Measurements from ENCODE around the gene PSMB7.

The PSMB7 gene

DNA sequence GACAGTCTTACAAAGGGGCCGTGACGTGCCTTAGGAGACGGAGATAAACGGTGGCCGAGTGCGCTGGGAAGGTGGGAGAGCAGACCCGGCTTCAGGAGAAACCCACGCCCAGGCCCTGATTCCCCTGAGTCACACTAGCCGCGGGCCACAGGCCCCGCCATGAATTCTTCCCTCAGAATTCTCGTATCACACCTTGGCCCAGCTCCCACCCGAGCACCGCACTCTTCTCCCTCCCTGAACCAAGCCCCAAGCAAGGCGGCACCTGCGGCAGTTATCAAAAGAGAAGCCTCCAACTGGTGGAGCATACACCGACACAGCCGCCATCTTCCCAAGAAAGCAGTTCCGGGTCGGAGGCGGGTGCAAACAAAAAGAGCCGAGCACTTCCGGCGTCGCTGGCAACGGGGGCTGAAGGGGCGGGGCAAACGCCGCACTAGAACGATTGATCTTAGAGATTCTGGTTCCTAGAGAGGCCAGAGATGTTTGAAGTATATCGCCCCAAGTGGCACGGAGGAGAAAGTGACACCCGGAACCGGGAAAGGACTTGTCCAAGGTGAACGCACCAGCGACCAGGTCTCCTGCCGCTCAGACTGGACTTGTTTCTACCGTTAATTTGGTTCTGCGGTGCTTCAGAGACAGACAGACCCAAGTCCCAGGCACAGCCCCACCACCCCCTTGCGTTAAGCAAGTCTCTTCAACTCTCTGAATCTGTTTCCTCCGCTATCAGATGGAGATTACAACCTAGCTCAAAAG, at the start of gene PSMB7:
Gene PSMB7, minus strand, starts transcription at position 341 of the 750 bp plus-strand sequence. Its CDS starts 17 bp downstream, at position 324.
- peak; percentile 96 to 99 (median 96) for DNase-seq

DNA sequence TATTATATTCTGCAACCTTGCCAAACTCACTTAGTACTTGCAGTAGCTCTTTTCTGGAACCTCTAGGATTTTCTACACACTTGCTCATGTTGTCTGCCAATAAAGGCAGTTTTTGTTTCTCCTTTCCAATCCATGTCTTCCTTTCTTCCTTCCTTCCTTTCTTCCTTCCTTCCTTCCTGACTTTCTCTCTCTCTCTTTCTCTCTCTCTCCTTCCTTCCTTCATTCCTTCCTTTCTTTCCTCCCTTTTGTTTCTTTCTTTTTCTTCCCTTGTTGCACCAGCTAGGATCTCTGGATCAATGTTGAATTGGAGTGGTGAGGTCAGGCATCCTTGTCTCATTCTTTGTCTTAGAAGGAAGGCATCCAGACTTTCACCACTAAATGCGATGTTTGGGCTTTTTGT, 47.5 kb upstream of the PSMB7 start:
- DNase-seq: no peak

DNA sequence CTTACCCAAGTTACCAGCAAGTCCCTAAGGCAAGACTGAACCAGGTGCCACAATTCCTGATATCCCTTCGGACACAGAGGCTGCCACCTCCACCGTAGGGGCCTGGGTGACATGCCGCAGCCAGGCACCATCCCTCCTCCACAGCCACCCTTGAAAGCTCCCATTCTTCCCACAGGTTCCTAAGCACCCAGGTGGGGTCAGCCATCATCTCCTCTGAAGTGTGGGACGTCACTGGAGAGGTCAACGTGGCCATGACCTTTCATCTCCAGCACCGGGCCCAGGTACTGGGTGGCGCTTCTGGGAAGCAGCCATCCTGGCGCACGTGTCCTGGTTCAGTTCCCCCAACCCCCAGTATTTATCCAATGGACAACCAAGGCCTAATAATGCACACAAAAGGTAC, 43.2 kb upstream of the PSMB7 start:
- DNase-seq: no peak

DNA sequence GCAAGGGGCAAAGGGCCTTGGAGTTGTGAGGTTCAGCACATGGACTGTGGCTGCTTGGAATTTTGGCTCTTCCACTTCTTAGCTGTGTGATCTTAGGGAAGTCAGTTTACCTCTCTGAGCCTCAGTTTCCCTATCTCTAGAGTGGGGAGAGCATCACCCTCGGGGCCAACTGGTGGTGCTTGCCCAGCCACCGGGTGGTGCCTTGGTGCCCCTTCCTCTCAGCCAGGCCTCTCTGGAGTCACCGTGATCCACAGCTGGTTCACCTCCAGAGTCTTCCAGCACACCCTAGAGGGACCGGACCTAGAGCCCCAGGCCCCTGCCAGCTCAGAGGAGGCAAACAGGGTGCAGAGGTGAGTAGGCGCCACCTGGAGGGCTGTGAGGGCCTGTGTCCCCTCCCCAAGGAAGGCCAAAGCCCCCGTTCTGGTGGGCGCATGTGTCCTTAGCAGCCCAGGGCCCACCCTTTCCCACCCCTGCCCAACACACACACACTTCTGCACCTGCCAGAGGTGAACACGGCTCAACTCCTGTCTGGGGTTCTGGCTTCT, 42.7 kb upstream of the PSMB7 start:
- no peak for DNase-seq

DNA sequence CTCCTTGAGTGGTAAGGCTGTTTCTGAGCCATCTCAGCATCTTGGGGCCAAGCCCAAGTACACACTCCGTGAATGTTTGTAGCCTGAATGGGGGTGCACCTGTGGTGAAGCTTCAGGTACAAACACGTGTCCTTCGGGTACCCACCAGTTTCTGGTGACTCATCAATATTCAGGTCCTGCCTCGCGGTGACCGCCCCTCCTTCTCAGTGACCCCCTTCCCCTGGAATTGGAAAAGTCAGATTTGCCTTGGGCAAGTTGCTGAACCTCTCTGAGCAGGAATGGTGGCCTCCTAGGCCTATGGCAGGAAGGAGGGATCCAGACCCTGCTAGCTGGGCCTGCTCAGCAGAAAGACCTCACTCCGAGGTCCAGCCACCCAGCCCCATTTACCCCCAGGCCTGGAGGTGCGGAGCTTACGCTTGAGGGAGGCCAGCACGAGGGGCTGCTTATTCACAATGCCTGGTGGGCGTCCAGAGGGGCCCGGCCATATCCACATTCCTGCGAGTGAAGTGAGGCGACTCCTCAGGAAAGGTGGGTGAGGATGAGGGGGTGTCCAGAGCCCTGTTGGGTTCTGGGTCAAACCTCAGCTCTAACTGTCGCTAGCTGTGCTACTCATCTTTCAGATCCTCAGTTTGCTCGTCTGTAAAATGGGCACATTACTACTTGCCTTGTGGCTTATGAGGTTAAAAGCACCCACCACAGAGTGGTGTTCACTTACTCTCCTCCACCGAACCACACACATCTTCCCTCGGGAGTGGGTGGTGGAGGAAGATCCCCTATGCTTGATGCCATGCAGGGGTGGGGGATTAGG, 42.0 kb upstream of the PSMB7 start:
- no peak for DNase-seq

DNA sequence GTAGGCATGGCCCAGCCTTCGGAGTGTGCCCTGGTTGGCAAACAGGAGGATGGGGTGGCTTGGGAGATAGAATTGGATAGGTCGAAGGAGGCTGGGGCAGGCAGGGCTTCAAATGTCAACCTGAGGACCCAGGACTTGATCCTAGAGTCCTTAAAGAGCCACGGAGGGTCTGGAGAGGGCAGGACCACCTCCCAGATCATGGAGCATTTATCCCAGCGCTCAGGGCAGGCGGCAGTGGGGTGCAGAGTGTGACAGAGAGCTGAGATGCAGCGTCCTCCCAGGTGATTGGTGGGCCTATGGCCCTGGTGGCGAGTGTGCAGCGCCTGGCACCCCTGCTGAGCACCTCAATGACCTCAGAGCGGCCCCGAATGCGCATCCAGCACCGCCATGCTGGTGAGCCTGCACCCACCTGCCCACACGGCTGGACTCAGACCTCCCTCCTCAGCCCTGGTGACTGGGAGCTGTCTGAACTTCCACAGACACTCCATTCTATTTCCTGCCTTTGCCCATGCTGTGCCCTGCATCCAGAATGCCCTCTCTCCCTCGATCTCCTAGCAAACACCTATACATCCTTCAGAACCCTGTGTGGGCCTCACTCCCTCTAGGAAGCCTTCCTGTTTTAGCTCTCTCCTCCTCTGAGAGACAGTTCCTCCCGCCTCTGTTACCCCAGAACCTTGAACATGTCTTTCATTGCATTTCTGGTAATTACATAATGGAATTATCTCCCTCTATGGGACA, 41.3 kb upstream of the PSMB7 start:
- no peak for DNase-seq

DNA sequence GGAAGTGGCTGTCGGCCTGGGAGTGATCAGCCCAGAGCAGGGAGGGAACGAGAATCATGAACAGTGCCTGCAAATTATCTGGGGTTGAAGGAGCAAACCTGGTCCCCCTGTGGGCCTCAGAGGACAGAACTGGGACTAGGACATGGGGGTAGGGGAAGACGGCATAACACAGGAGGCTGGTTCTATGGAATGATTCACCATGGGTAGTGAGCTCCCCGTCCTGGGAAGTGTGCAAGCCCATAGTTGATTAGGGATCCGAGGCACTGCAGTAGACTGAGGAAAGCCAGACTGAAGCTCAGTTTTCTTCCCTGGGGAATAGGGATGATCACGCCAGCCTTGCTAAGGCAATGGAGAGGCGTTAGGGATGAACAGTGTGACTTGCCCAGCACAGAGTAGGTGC, 40.6 kb upstream of the PSMB7 start:
- no peak for DNase-seq

DNA sequence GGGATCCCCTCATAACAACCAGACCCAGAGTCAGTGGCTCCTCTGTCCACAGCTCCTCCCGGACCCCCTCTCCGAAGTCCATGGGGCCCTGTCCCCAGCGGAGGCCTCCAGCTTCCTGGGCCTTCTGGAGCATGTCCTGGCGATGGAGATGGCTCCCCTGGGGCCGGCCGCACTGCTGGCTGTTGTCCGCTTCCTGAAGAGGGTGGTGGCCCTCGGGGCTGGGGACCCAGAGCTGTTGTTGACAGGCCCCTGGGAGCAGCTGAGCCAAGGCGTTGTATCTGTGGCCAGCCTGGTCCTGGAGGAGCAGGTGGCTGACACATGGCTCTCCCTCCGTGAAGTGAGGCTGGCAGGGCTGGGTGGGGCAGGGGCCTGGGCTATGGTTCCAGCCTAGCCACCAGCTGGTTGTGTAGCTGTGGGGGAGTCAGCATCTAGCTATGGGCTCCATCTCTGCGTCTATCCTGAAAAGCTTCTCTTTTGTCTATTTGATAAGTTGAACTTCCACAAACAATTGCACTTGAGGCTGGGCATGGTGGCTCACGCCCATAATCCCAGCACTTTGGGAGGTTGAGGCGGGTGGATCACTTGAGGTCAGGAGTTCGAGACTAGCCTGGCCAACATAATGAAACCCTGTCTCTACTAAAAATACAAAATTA, 39.7 kb upstream of the PSMB7 start:
- DNase-seq: no peak

DNA sequence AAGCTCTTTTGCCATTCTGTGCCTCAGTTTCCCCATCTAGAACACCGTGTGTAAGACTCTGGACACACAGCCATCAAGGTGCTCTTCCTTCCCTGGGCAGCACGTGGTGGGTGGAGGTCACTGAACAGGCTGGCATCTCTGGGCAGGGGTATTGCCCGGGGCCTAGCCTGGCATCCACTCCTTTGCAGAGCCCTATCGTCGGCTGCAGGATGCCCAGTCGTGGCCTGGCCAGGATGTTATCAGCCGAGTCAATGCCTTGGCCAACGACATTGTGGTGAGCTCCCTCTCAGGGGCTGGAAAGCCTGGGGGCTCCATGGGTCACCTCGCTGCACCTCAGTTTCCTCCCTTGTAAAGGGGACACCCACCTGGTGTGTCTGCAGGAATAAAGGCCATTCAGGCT, 39.1 kb upstream of the PSMB7 start:
- no peak for DNase-seq

DNA sequence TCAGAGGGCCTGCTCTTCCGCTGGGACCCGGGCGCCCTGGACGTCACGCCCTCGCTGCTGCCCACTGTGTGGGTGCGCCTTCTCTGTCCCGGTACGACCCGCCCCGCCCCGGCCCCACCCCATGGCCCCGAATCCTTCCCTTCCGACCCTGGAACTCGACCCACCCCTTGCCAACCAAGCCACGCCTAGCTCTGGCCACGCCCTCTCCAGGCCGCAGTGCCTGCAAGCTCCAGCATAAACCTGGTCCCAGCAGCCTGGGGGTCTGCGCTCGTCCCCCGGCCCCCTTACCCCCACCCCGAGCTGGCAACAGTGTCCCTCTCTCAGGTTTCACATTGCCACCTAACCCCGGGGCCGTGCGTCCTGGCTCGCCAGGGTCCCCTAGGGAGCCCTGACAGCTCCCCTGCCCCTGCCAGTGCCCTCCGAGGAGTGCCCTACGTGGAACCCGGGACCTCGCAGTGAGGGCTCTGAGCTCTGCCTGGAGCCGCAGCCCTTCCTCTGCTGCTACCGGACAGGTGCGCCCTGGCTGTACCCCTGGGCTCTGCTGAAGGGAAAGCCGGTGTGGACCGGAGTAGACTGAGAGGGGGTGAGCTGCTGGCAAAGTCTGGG, 38.4 kb upstream of the PSMB7 start:
- DNase-seq: no peak

DNA sequence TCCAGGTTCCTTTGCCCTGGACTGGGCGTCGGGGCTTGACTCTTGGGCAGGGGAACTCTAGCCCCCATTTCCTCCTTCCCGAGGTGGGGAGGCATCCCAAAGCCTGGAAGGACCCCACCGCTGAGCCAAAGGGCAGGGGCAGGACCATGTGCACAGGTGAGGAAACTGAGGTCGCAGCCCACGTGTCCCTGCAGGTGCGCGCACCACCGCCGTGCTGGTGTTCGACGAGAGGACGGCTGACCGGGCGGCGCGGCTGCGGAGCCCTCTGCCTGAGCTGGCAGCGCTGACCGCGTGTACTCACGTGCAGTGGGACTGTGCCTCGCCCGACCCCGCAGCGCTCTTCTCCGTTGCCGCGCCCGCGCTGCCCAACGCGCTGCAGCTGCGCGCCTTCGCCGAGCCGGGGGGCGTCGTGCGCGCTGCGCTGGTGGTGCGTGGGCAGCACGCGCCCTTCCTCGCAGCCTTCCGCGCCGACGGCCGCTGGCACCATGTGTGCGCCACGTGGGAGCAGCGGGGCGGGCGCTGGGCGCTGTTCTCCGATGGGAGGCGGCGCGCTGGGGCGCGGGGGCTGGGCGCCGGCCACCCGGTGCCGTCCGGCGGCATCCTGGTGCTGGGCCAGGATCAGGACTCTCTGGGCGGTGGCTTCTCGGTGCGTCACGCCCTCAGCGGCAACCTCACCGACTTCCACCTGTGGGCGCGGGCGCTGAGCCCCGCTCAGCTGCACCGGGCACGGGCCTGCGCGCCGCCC, 37.8 kb upstream of the PSMB7 start:
- DNase-seq: no peak

DNA sequence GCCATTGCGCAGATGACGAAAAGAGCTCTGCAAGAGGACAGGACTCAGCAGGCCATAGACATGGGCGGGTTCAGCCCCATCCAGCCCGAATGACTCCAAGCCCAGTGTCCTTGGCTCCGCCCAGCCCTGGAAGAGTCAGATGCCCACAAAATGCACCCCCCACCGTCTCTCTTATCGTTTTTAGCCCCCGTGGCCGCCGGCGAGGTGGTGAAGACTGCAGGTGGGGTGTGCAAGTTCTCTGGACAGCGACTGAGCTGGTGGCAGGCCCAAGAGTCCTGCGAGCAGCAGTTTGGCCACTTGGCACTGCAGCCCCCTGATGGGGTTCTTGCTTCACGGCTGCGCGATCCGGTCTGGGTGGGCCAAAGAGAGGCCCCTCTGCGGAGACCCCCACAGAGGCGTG, 37.1 kb upstream of the PSMB7 start:
- no peak for DNase-seq

DNA sequence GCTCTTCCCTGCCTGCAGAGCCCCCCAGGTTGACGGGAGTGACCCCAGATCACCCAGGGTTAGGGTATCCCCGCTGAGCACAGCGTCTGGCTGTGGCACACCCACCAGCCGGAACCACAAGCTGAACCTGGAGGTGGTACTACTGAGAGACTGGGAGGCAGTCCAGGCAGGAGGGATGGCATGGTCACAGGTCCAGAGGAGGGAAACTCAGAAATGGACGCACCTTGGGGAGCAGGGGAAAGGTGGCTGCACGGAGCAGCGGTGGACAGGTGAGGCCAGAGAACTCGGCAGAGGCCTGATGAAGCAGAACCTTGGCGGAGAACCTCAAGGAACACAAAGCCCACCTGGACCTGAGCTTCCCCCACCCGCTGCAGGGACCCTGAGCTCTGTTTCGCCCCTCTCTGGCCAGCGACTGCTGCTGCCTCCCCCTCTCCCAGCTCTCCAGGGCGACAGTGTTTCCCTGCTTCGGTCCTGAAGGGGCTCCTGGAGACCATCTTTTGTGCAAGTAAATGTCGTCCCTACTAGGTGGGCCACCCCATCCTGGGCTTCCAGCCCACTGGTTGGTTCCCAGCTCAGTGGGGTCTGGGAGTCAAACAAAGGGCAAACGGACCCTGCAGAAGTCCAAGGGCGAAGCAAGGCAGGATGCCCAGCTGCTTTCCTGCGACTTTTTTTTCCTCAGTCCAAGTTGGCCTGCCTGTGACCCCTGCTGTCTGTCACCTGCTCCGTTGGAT, 35.9 kb upstream of the PSMB7 start:
- DNase-seq: peak in 1 of 3 experiments; percentile 30

DNA sequence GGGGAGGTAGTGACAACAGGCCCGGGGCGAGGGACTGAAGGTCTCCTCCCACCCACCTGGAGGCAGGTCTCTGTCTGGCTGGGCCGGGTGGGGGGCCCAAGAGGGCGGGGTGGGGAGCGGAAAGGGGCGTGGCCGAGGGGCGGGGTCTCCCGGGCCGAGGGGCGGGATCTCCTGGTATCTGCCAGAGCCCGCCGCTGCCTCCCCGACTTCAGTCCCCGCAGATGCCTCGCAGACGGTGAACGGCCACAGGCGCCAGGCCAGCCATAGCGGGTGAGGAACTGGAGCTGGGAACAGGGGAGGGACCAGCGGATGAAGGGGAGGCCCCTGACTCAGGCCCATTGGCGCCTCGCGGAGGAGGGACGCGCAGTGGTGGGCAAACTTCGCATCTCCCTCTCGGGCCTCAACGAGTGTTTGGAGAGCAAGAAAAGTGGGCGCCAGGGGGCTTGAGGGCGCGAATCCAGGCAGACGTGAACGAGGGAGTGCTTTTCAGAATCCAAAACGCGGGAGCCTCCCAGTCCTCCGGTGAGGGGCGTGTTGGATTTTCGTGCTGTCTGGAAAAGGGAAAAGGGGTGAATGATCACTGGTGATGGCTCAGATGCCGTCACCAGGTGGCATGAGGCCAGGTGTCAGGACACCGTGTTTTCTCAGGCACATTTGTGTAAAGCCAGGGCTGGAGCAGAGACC, 35.1 kb upstream of the PSMB7 start, which contains the start of gene ADGRD2:
Gene ADGRD2, plus strand, starts transcription at position 211 of the 684 bp plus-strand sequence. CDS start 1,216 bp downstream, outside the sequence.
- peak in 2 of 3 experiments; percentile 54 to 69 for DNase-seq

DNA sequence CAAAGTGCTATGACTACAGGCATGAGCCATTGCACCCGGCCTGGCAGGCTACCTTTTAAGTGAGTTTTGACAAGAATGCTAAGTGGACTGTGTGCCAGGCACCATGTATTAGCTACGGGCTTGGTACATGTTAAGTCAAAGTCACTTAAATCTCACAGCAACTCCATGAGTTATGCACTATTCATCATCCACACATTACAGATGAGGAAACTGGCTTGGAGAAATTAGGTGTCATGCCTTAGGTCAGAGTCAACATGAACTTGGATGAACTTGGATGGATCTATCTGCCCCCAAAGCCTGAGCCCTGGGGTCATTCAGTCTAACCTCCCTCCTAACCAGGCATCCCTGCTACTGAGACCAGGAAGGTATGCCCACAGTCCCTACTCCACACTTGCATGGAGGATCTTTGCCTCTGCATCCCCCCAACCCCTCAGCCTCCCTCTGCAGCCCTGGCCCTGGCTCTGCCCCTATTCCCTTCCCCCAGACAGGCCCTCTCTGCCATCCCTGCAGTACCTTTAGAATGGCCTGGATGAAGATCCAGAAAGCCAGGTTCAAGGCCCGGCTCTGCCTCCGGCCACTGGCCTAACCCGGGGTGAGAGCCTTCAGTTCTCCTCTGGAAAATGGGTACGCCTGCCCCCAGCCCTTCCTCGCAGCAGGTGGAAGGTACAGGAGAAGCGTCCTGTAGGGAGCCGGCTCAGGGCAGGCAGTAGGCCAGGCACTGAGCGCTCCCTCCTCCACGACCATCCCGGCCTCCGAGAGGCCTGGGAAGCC, 34.3 kb upstream of the PSMB7 start:
- DNase-seq: no peak

DNA sequence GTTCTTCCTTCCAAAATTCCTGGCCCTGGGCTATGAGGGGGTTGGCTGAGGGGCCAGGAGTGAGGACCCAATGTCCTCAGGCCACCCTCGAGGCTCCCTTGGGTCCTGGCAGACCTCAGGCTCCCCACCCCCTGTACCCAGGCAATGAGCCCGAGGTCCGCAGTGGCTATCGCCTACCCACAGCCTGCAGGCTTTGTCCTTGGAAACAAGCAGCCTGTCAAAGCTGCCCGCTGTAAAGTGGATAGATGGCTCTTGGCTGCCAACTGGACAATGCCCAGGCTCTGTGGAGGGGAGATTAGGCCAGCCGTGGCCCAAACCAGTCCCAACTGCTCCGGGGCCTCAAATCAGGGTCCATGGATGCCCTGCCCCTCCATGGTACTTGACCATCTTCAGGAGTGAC, 32.8 kb upstream of the PSMB7 start:
- DNase-seq: no peak

DNA sequence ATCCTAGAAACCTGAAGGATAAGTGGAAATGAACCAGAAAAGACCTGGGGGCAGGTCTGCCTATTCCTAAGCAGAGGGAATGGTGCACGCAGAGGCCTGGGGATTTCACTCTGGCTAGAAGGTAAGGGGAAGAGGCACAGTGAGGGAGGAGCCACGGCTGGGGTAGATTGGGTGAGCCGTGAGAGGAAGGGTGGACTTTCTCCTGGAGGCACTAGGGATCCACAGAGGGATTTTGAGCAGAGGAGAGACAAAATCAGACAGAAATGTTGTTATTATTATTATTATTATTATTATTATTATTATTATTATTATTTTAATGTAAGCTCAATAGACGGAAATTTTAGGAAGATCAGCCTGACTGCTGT, 32.0 kb upstream of the PSMB7 start:
- DNase-seq: no peak

DNA sequence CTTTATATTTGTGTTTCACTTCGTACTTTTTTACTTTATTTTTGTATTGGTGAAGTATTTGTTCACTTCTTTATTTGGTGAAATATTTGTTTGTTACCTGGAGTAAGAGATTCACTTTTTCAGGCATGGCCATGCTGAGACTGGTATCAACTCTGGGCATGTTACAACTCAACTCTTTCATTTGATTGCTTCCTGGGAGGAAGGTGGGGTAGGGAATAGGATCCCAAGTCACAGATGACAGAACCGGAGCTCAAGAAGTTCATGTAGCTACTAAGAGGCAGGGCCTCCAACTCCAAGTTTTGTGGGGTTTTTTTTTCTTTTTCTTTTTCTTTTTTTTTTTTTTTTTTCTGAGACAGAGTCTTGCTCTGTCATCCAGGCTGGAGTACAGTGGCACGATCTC, 28.9 kb upstream of the PSMB7 start:
- DNase-seq: no peak

DNA sequence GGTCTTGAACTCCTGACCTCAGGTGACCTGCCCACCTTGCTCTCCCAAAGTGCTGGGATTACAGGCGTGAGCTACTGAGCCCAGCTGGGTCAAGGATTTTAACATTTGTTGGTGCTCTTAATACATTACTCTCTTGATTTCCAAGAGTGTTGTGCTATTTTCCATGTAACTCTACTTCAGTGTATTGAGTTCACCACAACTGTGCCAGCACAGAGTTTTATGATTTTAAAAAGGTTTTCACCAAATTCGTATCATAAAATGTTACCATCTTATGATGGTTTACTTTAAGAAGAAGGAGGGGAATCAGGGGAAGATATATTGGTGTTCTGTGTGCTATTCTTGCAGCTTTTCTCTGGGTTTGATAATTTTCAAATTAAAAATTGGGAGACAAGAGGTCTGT, 28.4 kb upstream of the PSMB7 start:
- no peak for DNase-seq
